Adrenal gland (tissue), 12 donors: ENCODE measurements around the gene MSI1. TPM values are rescaled to one million over a fixed set of nuclear protein-coding genes. Genes with fewer than 3 reads are reported as not detected.

ENCODE experiments used
- DNase-seq, 7 donors: peaks; one replicate each; pipeline ENCODE4 v3.0.0-alpha.2; 2019 to 2020
- H3K27ac ChIP-seq, 5 donors: fragments of 200-600 bp; sonication (generic) in 4 of 5; 1 replicate in 3 of 5; 2 replicates in 2 of 5; pipeline versions ENCODE4 v1.5.1 to v1.8.0; 2016 to 2020; ENCODE audit warnings: mild to moderate bottlenecking in 1 of 5
- H3K27me3 ChIP-seq: fragments of 200-600 bp; 2 replicates; pipeline ENCODE4 v1.8.0; 2021
- H3K36me3 ChIP-seq, 2 donors: fragments of 200-600 bp; replicated peaks in 1 of 2; 1 replicate in 1 of 2; 2 replicates in 1 of 2; pipeline versions ENCODE4 v1.5.1 to v1.8.0; 2018 to 2022
- H3K4me1 ChIP-seq, 2 donors: fragments of 200-600 bp; replicated peaks in 1 of 2; 1 replicate in 1 of 2; 2 replicates in 1 of 2; pipeline versions ENCODE4 v1.5.1 to v1.8.0; 2018 to 2021
- H3K4me3 ChIP-seq, 4 donors: fragments of 200-600 bp; sonication (generic) in 3 of 4; one replicate each; pipeline ENCODE4 v1.5.1; 2016 to 2018
- H3K9me3 ChIP-seq, 3 donors: fragments of 200-600 bp; sonication (generic) in 1 of 3; replicated peaks in 1 of 3; 1 replicate in 2 of 3; 2 replicates in 1 of 3; pipeline versions ENCODE4 v1.5.1 to v1.8.0; 2016 to 2021
- CTCF ChIP-seq, 6 experiments: fragments of 450-650 bp in 4 of 6; fragments of 200-600 bp in 2 of 6; sonication (generic) in 1 of 6; IDR thresholded peaks; 1 replicate in 5 of 6; 2 replicates in 1 of 6; pipeline versions ENCODE4 v1.5.1 to v1.8.0; 2016 to 2021; ENCODE audit warnings: antibody characterized with exemption in 6 of 6, mild to moderate bottlenecking in 2 of 6, moderate library complexity in 1 of 6
- POLR2A ChIP-seq, 2 donors: fragments of 450-650 bp; IDR thresholded peaks; one replicate each; pipeline ENCODE4 v1.6.1; 2017; ENCODE audit warnings: antibody characterized with exemption in 2 of 2, mild to moderate bottlenecking in 2 of 2, moderate library complexity in 1 of 2
- WGBS, 4 donors: extraction: QIAGEN DNeasy Blood & Tissue Kit in 2 of 4; methylation state at CpG; one replicate each; pipeline versions ENCODE4 v1.1.5 to v1.1.7; 2013 to 2017; 5-methylcytosine and 5-hydroxymethylcytosine counted together
- intact Hi-C, 2 donors: fragments of 100-400 bp; cut with DNase I; formaldehyde crosslinking; loops; one replicate each; pipeline versions ENCODE4 v1.14.1 to v1.15.0; 2022 to 2023
- polyA plus RNA-seq, 3 donors: library from polyadenylated mRNA; stranded (reverse); fragments of 200-250 nt in 2 of 3; fragments of 350-450 nt in 1 of 3; fragmentation: Illumina TruSeq in 1 of 3; extraction: RNeasy Lipid Tissue Mini Kit (QIAGEN cat#74804) in 1 of 3; gene quantifications; one replicate each; pipeline ENCODE4 v1.2.3, GENCODE V29; 2013 to 2014
- total RNA-seq, 9 donors: library from RNA; depleted of rRNA in 4 of 9; stranded (reverse); fragments of >200 nt in 4 of 9; fragments of 120-200 nt in 1 of 9; fragmentation: NEBNext Ultra II Directional in 1 of 9; extraction: Animal tissue kit (Norgen Biotek cat#: 25700) in 1 of 9; gene quantifications; one replicate each; pipeline versions ENCODE4 v1.1.0 to v1.2.4, GENCODE V29; 2013 to 2023
- donor health status: healthy with polysubstance abuse.
- donor health status: Bipolar disorder and iron deficiency.
- donor health status: DM: yes; HTN: yes; CAD: no.
- donor health status: DM: no; HTN: no; CAD: no.
- donor health status: DM: no; HTN: no; CAD: no.
- donor health status: DM: yes; HTN: yes; CAD: no.

MSI1 gene
- total and polyA plus RNA-seq, 12 donors = 0.87 to 24.2 (median 6.7) TPM

GRCh38 chr12:120367233-120367923 lies 1.6 kb downstream of the MSI1 start:
- 43 to 53% (median 49%) methylated on average over 9 to 10 of the region's 10 CpGs for WGBS, 4 donors
- Histone ChIP-seq H3K4me1 (peaks cover 11 to 17% of the 10 kb centered on the region in 2 donors), H3K27ac (peak overlapping the region in 2 of 5 donors; percentile 67 to 68), H3K9me3 (no peaks in the 10 kb centered on the region), H3K4me3 (peak overlapping the region in 1 of 4 donors; percentile 83), H3K27me3 (no peaks in the 10 kb centered on the region), H3K36me3 (no peaks in the 10 kb centered on the region)
- TF ChIP-seq POLR2A (IDR thresholded peaks at IDR 0.05) (no peak), CTCF (IDR thresholded peaks at IDR 0.05) (peak in 4 of 6 experiments; percentile 13 to 32 (median 22))
- intact Hi-C loops = no loop called here
- DNase-seq = no peak

GRCh38 chr12:120366845-120367232 lies 2.1 kb downstream of the MSI1 start:
- peak overlapping the region in 2 of 5 donors; percentile 3 to 67 for H3K27ac ChIP-seq
- 74 to 81% (median 80%) methylated on average over 4 to 7 of the region's 7 CpGs for WGBS, 4 donors
- TF ChIP-seq CTCF (IDR thresholded peaks at IDR 0.05) (no peak), POLR2A (IDR thresholded peaks at IDR 0.05) (no peak)
- H3K36me3 ChIP-seq = no peaks in the 10 kb centered on the region
- intact Hi-C loops = no loop called here
- no peaks in the 10 kb centered on the region for H3K9me3 ChIP-seq
- peaks cover 14 to 21% of the 10 kb centered on the region in 2 donors for H3K4me1 ChIP-seq
- no peaks in the 10 kb centered on the region for H3K27me3 ChIP-seq
- no peak overlapping the region for H3K4me3 ChIP-seq
- DNase-seq = no peak

GRCh38 chr12:120366341-120366705 lies 2.6 kb downstream of the MSI1 start:
- intact Hi-C loops = no loop called here
- DNase-seq = no peak

More at GRCh38 chr12:120366341-120366705, 2.6 kb downstream of the MSI1 start:
- H3K4me3 ChIP-seq = no peak overlapping the region
- WGBS, 4 donors = 74 to 83% (median 79%) methylated on average over 7 of the region's 7 CpGs
- TF ChIP-seq CTCF (IDR thresholded peaks at IDR 0.05) (no peak), POLR2A (IDR thresholded peaks at IDR 0.05) (no peak)
- peaks cover 19 to 25% of the 10 kb centered on the region in 2 donors for H3K4me1 ChIP-seq
- H3K27ac ChIP-seq = peak overlapping the region in 2 of 5 donors; percentile 45 to 67
- H3K27me3 ChIP-seq = no peaks in the 10 kb centered on the region
- no peaks in the 10 kb centered on the region for H3K36me3 ChIP-seq
- no peaks in the 10 kb centered on the region for H3K9me3 ChIP-seq
